GM12873 (cell line): ENCODE results near the gene SIDT2.

Source experiments
- TF ChIP-seq, protein P1 (sequence below): IDR thresholded peaks from 2 replicates; pipeline ENCODE4 v1.5.1; 2012; ENCODE audit warnings: low read depth, mild to moderate bottlenecking, moderate library complexity, low read length, control low read depth; ENCODE audit not compliant: insufficient read depth; ENCODE audit errors: missing control alignments

Gene SIDT2

GRCh38 chr11:117222991-117223740 is 44.6 kb downstream of the SIDT2 start:
- TF ChIP-seq, protein P1, sequence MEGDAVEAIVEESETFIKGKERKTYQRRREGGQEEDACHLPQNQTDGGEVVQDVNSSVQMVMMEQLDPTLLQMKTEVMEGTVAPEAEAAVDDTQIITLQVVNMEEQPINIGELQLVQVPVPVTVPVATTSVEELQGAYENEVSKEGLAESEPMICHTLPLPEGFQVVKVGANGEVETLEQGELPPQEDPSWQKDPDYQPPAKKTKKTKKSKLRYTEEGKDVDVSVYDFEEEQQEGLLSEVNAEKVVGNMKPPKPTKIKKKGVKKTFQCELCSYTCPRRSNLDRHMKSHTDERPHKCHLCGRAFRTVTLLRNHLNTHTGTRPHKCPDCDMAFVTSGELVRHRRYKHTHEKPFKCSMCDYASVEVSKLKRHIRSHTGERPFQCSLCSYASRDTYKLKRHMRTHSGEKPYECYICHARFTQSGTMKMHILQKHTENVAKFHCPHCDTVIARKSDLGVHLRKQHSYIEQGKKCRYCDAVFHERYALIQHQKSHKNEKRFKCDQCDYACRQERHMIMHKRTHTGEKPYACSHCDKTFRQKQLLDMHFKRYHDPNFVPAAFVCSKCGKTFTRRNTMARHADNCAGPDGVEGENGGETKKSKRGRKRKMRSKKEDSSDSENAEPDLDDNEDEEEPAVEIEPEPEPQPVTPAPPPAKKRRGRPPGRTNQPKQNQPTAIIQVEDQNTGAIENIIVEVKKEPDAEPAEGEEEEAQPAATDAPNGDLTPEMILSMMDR, result no peak

DNA sequence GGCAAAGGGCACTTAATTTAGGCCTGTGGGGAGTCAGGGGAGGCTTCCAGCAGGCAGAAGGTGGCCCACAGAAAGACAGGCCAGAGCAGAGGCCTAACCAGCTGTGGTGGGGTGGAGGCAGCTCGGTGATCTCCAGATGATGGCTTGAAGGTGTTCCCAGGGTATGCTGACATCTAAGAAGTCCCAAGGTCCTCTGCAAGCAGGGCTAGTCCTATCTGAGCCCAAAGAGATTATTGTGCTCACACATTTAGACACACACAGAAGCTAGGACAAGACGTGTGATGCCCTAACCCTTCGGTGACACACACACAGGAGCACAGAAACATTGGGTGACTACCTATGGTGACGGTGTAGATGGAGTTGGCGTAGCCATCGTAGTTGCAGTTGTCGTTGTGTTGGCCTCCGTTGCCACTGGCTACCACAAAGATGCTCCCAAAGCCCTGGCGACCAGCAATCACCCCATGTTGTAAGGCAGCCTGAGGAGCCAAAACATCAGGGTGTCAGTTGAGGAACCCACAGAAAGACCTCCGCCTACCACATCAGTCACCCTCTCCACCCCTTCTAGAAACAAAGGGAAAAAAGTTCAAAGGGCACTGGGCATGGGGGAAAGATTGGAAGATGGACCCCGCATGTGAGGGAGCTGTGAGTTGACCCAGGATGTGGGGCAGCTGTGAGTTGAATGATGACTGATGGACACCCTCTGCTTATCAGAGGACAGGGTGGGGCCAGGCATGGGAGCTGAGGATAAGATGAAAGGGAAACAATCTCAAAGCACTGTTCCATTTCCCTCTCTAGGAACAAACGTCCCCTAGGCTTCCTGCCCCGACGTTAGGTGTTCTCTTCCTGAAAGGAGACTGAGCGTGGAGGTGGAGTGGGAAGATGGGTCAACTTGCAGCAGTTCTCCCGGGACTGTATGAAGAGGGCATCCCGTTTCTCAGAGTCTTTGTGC is 45.5 kb downstream of the SIDT2 start:
- TF ChIP-seq, protein P1, result no peak

DNA sequence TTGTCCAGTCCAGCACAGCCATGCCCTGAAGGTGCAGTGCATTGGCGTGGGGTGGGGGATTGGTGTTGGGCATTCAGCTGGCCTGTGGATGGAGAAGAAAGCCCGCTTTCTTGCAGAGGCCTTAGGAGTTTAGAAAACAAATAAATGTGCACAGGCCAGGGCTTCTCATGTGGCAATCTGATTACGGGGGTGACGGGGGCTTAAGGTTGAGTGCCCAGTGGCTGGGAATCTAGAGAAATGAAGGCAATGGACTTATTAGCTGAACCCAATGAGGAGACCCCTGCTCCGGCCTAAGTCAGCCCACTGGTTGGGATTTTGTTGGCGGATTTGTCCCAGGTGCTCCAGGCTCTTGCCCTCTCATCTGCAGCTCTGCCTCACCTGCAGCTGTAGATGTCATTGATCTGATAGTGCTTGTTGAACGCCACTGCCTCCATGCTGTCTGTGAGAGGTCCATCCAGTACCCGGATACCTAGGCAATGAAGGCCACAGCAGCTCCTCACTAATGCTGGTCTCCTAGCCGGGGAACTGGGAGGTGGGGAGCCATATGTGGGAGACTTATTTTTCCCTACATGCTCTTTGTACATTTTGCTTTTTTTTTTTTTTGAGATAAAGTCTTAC is 47.1 kb downstream of the SIDT2 start:
- TF ChIP-seq, protein P1, result no peak

DNA sequence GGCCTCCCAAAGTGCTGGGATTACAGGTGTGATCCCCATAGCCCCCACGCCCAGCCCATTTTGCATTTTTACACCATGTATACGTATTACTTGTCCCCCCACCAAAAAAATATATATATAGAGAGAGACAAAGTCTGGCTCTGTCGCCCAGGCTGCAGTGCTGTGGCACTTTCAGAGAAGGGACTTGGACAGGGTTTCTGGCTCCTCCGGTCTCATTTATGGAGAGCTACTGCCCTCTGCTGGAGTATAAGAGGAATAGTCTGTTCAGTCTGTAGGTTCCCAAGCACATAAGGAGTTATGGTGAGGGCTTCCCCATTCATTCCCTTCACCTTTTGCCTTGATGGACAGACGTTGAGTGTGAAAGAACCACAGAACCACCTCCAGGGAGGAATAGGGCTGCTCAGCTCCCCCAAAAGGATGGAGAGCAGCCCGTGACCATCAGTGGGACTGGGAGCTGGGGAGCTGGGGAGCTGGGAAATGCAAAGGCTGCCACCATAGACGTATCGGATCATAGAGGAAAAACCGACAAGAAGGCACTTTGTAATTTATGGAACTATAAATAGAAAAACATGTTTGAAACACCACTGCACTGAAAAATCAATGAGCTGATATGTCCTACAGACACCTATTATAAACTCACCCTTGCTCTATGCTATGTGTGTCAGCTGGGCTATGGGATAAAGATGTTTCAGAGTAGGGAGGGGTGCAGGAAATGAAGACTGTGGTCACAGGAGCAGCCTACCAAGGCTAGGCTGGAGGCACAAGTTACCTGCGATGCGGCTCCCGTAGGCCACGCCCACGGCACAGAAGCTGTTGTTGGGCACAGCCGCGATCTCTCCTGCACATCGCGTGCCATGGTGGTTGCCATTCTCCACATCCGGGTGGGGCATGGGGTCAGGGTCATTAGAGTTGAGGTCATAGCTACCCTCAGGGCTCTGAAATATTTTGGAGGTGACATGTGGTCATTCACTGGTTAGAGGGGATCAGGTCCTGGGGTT is 48.1 kb downstream of the SIDT2 start:
- TF ChIP-seq, protein P1, result peak; percentile 81

DNA sequence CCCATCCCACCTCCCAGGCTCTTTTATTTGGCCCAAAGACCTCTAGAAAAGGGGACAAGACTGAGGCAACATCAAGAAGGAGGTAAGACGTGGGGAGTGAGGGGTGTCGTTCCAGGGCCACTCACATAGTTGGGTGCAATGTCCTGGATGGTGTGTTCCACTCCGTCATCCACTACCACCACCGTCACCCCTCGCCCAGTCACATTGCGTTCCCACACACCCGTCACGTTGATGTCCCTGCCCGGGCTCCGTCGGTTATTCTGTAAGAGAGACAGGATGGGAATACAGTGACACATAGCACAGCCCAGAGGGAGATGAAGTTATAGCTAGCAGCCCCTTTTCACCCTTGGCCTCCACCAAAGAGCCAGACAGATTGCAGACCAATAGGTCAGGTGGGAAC is 49.5 kb downstream of the SIDT2 start:
- TF ChIP-seq, protein P1, result no peak

DNA sequence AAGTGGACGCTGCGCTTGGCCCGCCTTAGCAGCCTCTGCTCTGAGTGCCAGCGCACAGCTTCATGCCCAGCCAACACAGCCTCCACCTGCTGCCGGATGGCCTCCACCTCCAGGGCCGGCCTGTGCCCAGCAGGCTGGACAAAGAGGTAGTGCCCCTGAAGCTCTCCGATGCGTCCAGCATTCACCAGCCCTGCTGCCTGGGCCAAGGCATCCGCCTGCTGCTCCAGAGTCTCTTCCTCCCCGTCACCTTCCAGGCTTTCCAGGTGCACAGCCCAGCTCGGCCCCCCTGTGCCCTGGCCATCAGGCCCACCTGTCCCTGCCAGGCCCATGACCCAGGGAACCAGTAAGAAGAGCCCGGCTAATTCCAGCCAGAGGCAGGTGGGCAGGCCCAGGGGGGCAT is 50.9 kb downstream of the SIDT2 start:
- TF ChIP-seq, protein P1, result no peak
